CD4-positive, alpha-beta T cell treated with Interleukin-12 subunit alpha and Interleukin-12 subunit beta, for 1 hour (primary cell): ENCODE data around the gene TMBIM4.
"Not testable (repeated sequence)": the region's sequence is repeated elsewhere in the genome, so short reads cannot be mapped to it uniquely, and the experiment has no call there.

Experiments
- DNase-seq: peaks from one replicate; pipeline ENCODE4 v3.0.0-alpha.2; 2020

Gene TMBIM4

DNA sequence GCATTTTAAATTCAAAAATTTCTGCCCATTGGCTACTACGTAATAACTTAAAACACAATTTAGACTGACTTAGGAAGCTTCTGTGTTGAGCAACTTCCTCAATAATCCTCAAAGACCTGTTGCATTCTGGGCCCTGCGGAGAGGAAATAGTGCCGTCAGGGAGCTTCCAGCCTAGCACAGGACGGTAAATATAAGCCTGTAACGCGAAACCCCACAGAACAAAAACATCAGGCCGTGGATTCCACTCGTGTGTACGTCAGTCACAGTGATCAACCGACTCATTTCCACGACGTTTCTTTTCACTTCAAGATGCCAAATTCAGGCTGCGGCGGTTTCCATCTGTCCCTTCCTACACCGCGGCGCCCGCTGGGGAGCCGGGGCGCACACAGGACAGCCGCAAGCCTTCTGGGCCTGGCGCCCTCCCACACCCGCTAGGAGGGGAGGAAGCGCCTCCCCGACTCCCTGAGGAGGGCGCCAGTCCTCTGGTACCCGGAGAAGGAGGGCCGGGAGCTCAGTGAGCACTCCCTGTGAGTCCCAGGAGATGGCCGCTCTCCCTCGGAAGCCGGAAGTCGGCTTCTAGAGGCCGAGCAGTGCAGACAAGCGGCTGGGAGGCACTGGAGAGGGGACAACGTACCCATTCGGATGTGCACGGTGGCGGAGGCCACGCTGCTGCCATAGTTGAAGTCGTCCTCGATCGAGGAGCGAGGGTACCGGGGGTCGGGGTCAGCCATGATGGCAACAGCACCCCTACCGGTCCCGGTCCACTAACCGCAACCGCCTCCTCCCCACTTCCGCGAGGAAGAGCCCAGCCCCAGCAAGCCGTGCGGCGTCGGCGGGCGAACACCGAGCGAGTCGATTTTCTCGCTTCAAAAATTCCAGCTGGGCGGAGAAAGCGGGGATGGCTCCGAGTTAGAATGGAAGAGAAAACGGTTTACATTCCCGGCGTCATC lies at the start of gene TMBIM4:
Gene TMBIM4 (minus strand): TSS at position 776 of the 950 bp plus-strand sequence. CDS start 45 bp downstream, at position 731.
- DNase-seq, result peak; percentile 87

DNA sequence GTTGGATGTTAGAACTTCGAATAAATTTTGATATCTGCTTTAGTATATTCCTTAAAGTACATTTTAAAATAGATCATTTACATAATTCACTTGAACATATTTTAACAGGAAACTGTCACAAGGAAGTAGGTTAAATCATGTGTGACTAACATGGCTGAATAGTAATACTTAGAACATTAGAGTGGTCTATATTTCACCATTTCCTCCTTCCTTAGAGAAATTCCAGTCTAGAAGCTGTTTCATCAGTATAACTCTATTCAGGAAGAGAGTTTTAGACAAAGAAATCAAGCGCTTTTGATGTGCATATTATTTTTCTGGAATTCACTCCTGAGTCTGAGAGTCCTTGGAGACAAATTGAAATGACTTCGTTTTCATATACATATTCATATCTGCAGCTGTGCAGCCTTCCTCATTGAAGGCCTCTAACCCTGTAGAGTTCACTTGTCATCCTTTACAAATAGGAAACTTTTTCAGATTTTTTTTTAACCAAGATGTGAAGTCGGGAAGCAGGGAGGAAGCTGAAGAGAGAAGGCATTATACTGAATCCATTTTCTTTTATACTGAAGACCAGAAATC lies 47.6 kb upstream of the TMBIM4 start:
- no peak for DNase-seq

DNA sequence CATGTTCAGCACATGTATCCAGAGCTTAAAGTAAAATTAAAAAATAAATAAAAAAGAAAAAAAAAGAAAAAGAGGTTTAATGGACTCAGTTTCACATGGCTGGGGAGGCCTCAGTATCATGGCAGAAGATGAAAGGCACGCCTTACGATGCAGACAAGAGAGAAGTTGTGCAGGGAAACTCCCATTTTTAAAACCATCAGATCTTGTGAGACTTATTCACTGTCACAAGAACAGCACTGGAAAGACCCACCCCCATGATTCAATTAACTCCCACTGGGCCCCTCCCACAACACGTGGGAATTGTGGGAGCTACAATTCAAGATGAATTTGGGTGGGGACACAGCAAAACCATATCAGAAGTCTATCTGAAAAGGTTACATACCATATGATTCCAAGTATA lies 43.2 kb upstream of the TMBIM4 start:
- not testable (repeated sequence) for DNase-seq

GRCh38 chr12:66211573-66211972 lies 41.8 kb upstream of the TMBIM4 start:
- not testable (repeated sequence) for DNase-seq

DNA sequence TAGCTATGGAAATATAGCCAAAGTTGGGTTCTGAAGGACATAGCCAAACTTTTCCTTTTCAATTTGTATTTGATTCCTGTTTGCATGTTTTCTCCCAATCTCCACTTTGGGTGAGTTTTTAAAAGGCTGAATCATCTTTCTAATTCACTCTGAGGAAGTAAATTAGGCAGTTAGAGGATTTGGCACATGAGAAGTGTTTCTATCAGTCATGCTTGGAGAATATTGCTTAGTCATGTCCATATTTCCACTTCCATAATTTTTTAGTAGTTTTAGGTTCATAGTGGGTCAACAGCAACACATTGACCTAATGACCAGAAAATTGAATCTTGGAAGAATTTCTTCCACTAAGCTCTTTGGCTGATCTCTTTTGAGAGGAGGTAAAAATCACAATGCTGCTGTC lies 41.0 kb upstream of the TMBIM4 start:
- DNase-seq, result no peak

DNA sequence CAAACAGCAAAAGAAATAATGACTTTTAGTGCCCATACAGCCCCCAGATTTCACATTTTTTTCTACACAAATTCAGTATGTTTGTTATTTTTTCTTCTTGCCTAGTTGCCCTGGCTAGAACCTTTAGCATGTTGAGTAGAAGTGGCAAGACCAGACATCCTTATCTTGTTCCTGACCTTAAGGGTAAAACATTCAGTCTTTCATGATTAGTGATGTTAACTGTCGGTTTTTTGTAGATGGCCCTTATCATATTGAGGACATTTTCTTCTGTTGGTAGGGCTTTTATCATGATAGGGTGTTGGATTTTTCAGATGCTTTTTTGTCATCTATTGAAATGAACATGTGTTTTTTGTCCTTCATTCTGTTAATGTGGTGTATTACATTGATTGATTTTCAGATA lies 36.3 kb upstream of the TMBIM4 start:
- no peak for DNase-seq

- DNase-seq, result no peak
Measured at GRCh38 chr12:66203820-66204219, 34.0 kb upstream of the TMBIM4 start.

- no peak for DNase-seq
Measured at GRCh38 chr12:66199831-66200509, 30.2 kb upstream of the TMBIM4 start.

- no peak for DNase-seq
Measured at GRCh38 chr12:66199141-66199540, 29.3 kb upstream of the TMBIM4 start.

DNA sequence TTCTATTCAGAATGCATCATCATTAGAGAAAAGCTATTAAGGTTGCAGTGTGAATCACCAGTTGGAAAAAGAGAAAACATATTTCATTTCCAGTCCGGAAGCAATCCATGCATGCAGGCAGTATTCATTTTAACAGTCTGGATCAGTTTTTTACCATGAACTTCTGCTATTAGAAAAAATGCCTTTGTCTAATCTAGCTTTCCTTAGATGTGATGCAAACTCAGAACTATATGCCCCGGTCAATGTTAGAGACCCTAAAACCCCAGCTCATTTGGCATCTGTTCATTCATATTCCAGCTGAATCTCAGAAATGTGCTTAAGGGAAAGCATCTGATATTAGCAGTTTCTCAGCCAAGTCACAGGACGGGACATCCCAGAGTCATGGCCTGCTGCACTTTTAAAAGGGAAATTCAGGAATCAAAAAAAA lies 27.7 kb upstream of the TMBIM4 start:
- DNase-seq, result no peak

DNA sequence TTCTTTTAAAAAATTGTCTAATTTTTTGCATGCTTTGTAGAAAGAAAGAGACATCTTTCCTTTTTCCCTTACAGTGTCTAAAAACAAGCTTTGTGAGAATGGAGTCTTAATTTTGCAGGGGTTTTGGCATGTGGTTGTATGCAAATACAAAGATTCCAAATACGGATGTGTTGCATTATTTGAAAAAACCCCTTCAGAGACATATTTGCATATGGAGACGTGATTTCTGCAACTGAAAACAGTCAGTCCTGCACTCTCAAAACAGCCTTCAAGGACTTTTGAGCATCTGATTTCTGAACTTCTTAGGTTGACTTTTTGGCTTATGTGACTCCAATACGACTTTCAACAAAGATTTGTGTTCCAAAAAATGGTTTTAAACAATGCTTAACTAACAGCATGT lies 27.0 kb upstream of the TMBIM4 start:
- DNase-seq, result no peak

GRCh38 chr12:66195242-66195641 lies 25.4 kb upstream of the TMBIM4 start:
- DNase-seq, result no peak

GRCh38 chr12:66194122-66194521 lies 24.3 kb upstream of the TMBIM4 start:
- DNase-seq, result no peak

DNA sequence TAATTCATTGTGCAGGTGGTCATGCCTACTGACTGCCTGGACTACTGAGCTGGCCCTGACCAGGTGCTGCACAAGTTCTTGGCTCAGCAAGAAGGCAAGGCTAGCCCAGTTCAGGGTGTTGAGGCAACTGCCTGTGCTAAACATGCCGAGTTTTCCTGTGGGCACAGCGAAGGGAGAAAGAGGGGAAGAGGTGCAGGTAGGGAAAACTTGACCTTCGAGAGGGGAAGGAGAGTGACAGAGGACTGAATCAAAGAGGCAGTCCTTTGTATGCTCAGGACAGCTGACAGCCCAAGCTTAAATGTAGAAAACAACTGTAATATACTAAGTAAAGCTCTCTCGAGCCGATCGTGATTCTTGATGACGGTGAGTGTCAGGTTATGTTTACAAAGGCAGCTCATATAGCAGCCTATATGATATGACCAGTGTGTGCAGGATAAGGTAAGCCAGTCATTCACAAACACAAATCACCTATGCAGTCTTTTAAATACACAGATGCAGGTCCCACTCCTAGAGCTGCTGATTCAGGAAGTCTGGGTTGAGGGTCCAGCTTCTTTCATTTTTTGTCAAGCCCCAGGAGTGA lies 21.8 kb upstream of the TMBIM4 start:
- no peak for DNase-seq

- no peak for DNase-seq
Measured at GRCh38 chr12:66190519-66191370, 20.9 kb upstream of the TMBIM4 start.

DNA sequence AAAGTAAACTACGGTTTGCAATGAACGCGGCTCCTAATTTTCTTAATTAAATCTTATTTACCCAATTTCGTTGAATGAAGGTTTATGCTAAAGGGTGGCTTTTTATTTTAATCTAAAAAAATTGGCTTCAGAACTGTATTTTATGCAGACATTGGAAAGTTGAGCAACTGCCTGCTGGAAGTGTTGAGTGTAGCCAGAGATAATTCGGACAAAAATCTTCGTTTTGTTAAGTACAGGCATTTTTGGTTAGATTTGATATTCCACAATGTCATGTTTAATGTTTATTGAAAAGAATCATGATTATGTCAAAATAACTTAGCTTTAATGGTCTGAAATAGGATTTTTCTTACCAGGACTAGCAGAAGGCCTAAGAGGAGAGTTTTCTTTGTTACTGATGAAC lies 20.1 kb upstream of the TMBIM4 start:
- no peak for DNase-seq

DNA sequence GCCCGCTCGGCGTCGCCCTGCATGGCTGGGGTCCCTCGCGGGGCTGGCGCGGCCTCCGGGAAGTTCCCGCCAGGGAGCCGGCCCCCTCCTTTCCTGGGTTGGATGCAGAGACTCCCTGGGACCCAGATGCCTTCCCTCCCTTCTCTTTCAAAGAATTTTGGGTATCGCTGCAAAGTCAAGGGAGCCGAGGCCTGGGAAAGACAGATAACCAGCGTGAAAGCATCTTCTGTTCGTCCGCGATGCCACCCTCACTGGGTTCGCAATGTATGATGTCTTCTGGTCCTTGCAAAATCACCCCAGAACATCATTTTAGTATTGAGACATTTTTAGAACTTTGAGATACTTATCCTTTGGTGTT lies 19.7 kb upstream of the TMBIM4 start:
- no peak for DNase-seq

DNA sequence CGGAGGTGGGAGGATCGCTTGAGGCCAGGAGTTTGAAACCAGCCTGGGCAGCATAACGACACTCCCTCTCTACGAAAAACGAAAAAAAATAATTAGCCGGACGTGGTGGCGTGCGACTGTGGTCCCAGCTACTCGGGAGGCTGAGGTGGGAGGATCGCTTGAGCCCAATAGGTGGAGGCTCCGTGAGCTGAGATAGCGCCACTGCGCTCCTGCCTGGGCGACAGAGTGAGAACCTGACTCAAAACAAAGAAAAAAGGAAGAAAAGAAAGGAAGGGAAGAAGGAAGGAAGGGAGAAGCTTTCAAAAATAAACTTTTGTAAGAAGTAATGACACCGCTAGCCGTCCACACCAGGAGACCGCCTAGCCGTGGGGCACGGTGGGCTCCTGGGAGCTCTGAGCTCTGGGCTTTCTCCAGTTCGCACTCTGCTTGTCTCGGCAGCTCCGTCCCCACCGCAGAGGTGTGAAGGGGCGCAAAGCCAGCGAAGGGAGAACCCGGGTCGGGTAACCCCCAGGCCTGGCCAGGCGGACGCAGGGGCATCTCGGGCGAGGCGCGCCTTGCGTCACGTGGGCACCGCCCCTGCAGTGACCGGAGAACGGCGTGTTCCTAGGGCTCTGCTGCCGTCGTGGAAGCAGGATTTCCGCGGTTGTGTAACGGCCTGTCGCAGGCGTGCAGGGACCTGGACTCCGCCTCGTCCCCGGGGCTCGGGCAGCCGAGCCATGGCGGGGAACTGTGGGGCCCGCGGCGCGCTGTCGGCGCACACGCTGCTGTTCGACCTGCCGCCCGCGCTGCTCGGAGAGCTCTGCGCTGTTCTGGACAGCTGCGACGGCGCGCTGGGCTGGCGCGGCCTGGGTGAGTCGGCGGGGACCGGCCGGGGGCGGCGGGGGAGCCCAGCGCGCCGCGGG lies 19.0 kb upstream of the TMBIM4 start, which contains the start of gene IRAK3:
Gene IRAK3 (plus strand): TSS at position 631 of the 902 bp plus-strand sequence. CDS start 86 bp downstream, at position 717.
- peak; percentile 49 for DNase-seq

DNA sequence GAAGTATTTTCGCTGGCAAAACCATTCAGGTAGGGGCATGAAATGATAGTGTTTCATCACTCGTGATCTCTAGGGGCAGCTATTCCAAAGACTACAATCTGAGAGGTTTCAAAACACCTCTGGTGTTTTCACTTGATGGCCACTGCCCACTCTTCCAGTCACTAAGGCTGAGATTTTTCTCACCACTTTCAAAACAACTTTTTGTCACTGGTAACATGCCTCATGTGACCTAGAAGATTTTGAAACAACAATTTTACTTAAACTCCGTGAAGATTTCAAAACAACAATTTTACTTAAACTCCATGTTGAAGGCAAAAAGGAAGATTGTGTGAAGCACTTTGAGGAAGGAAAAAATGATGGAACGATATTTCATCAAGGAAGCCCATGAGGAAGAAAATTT lies 18.0 kb upstream of the TMBIM4 start:
- no peak for DNase-seq

DNA sequence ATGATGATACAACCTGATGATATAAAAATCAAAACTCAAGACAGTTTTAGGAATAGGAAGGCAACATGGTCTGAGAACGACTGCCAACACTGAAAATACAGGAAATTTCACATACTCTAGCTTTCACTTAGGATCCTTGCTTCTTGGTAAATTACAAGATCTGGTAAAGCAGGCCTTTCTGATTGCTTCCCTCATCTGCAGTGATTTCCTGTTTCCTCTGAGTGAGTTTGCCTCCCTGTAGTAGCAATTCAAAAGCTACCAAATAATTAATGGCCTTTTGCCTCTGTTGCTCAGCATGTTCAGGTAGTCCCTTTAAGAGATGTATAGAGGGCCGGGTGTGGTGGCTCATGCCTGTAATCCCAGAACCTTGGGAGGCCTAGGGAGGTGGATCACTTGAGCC lies 17.2 kb upstream of the TMBIM4 start:
- DNase-seq, result no peak

DNA sequence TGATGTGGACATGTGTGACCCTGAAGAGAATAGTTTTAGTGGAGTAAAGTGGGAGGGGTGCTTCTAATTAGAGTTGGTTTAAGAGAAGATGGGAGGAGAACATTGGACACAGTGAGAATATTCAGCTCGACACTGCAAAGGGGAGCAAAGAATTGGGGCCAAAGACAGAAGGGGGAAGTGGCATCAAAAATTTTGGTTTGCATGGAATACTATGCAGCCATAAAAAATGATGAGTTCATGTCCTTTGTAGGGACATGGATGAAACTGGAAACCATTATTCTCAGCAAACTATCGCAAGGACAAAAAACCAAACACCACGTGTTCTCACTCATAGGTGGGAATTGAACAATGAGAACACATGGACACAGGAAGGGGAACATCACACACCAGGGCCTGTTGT lies 15.0 kb upstream of the TMBIM4 start:
- DNase-seq, result not testable (repeated sequence)
